GM12878 (cell line): ENCODE results near the gene ZNF618. TPM values are rescaled to one million over a fixed set of nuclear protein-coding genes. Genes with fewer than 3 reads are reported as not detected.

ENCODE experiments used
- ATAC-seq: fragments of 200-7000 bp; cut with Tn5 transposase; 3 replicates; pipeline ENCODE4 v1.9.1; 2020; ENCODE audit warnings: mild to moderate bottlenecking, moderate library complexity
- BruUV-seq: library from RNA; stranded (reverse); fragments of 400-500 nt; replicated peaks from 2 replicates; lab custom pipeline; 2021; lab: Mats Ljungman, UMichigan
- CTCF ChIA-PET: fragments of 300-600 bp; sonication (Branson Sonifier 250); formaldehyde crosslinking; extraction: SDS; loops from one replicate; lab custom pipeline; 2021; ENCODE audit warnings: inconsistent platforms; lab: Yijun Ruan, JAX
- POLR2A ChIA-PET: fragments of 350-600 bp; formaldehyde crosslinking; extraction: SDS; loops from one replicate; lab custom pipeline; 2021; ENCODE audit warnings: inconsistent platforms; lab: Charles Lee
- RAD21 ChIA-PET: fragments of 300-600 bp; sonication (Branson Sonifier 250); formaldehyde crosslinking; loops from one replicate; lab custom pipeline; 2023; ENCODE audit warnings: antibody characterized with exemption; ENCODE audit not compliant: unreplicated experiment; lab: Charles Lee
- SMC1A ChIA-PET: fragments of 300-600 bp; sonication (Branson Sonifier 250); formaldehyde crosslinking; loops from one replicate; lab custom pipeline; 2023; ENCODE audit not compliant: unreplicated experiment, uncharacterized antibody; lab: Charles Lee
- DNase-seq: peaks from one replicate; pipeline ENCODE4 v3.0.0-alpha.2; 2011; ENCODE audit warnings: low read depth, low spot score
- FAIRE-seq: peaks from 3 replicates; lab custom pipeline; 2011; peaks lifted over from hg19 to GRCh38; lab: Jason Lieb, UNC
- H2AFZ ChIP-seq: 2 replicates; pipeline ENCODE4 v1.6.0; 2011; ENCODE audit warnings: low read depth, low read length, control low read depth; ENCODE audit not compliant: control insufficient read depth
- H3K27ac ChIP-seq: 2 replicates; pipeline ENCODE4 v1.5.1; 2011; ENCODE audit warnings: control low read depth; ENCODE audit not compliant: control insufficient read depth, insufficient read depth
- H3K27me3 ChIP-seq, 2 experiments: replicated peaks in 1 of 2; 2 replicates each; pipeline versions ENCODE4 v1.6.0 to v1.6.1; 2011; ENCODE audit warnings: low read length in 1 of 2; ENCODE audit not compliant: control insufficient read depth in 2 of 2, insufficient read depth in 2 of 2
- H3K36me3 ChIP-seq, 2 experiments: 2 replicates each; pipeline ENCODE4 v1.5.1; 2011; ENCODE audit warnings: low read length in 1 of 2; ENCODE audit not compliant: control insufficient read depth in 2 of 2, insufficient read depth in 2 of 2
- H3K4me1 ChIP-seq: 2 replicates; pipeline ENCODE4 v1.6.1; 2011; ENCODE audit warnings: mild to moderate bottlenecking, low read length, moderate library complexity, mixed read lengths; ENCODE audit not compliant: control insufficient read depth, insufficient read depth
- H3K4me2 ChIP-seq: 2 replicates; pipeline ENCODE4 v1.6.0; 2011; ENCODE audit warnings: control low read depth; ENCODE audit not compliant: control insufficient read depth, insufficient read depth
- H3K4me3 ChIP-seq: fragments of 200-600 bp; sonication (generic); 2 replicates; pipeline ENCODE4 v1.5.1; 2016
- H3K79me2 ChIP-seq: 2 replicates; pipeline ENCODE4 v1.6.0; 2011; ENCODE audit warnings: low read length; ENCODE audit not compliant: control insufficient read depth, insufficient read depth
- H3K9ac ChIP-seq: 2 replicates; pipeline ENCODE4 v1.8.0; 2011; ENCODE audit warnings: low read length, control low read depth, mixed read lengths; ENCODE audit not compliant: control insufficient read depth, insufficient read depth
- H3K9me3 ChIP-seq: replicated peaks from 3 replicates; pipeline ENCODE4 v1.5.1; 2011; ENCODE audit warnings: mild to moderate bottlenecking, low read length; ENCODE audit not compliant: control insufficient read depth, insufficient read depth
- H4K20me1 ChIP-seq: 2 replicates; pipeline ENCODE4 v1.6.0; 2011; ENCODE audit not compliant: control insufficient read depth, insufficient read depth
- ATF7 ChIP-seq: fragments of 450-650 bp; IDR thresholded peaks from 2 replicates; pipeline ENCODE4 v1.6.1; 2016; ENCODE audit warnings: low read depth, mild to moderate bottlenecking
- BMI1 ChIP-seq: fragments of 450-650 bp; IDR thresholded peaks from 2 replicates; pipeline ENCODE4 v1.6.1; 2016; ENCODE audit warnings: mild to moderate bottlenecking, moderate library complexity, borderline replicate concordance
- CHD1 ChIP-seq: IDR thresholded peaks from 2 replicates; pipeline ENCODE4 v1.6.1; 2012; ENCODE audit warnings: low read depth, low read length, improper control_type of control experiment
- CHD4 ChIP-seq: fragments of 200-600 bp; sonication (generic); IDR thresholded peaks from 2 replicates; pipeline ENCODE4 v1.6.1; 2016; ENCODE audit warnings: mild to moderate bottlenecking
- CREM ChIP-seq: IDR thresholded peaks from 2 replicates; pipeline ENCODE4 v1.6.1; 2014; ENCODE audit warnings: antibody characterized with exemption, low read depth
- EGR1 ChIP-seq, 2 experiments: IDR thresholded peaks; 1 replicate in 1 of 2; 2 replicates in 1 of 2; pipeline ENCODE4 v1.6.1; 2011 to 2012; ENCODE audit warnings: low read depth in 2 of 2, low read length in 2 of 2, borderline replicate concordance in 1 of 2, mild to moderate bottlenecking in 1 of 2, moderate library complexity in 1 of 2
- NBN ChIP-seq: fragments of 450-650 bp; IDR thresholded peaks from 2 replicates; pipeline ENCODE4 v1.6.1; 2016
- RELA ChIP-seq: fragments of 450-650 bp; IDR thresholded peaks from 2 replicates; pipeline ENCODE4 v1.8.0; 2014; ENCODE audit warnings: borderline replicate concordance; ENCODE audit not compliant: partially characterized antibody
- SIX5 ChIP-seq: IDR thresholded peaks from 2 replicates; pipeline ENCODE4 v1.6.1; 2011; ENCODE audit warnings: mild to moderate bottlenecking, low read depth, low read length, moderate library complexity; ENCODE audit not compliant: severe bottlenecking
- SMAD1 ChIP-seq: fragments of 450-650 bp; IDR thresholded peaks from 2 replicates; pipeline ENCODE4 v1.6.1; 2018; ENCODE audit warnings: mild to moderate bottlenecking, low read depth; ENCODE audit not compliant: partially characterized antibody
- TBL1XR1 ChIP-seq: IDR thresholded peaks from 2 replicates; pipeline ENCODE4 v1.6.1; 2012; ENCODE audit warnings: low read depth, low read length, improper control_type of control experiment
- YBX1 ChIP-seq: fragments of 450-650 bp; IDR thresholded peaks from 2 replicates; pipeline ENCODE4 v1.6.1; 2016; ENCODE audit warnings: antibody characterized with exemption
- ZNF217 ChIP-seq: fragments of 450-650 bp; IDR thresholded peaks from 2 replicates; pipeline ENCODE4 v1.6.1; 2017; ENCODE audit warnings: antibody characterized with exemption, mild to moderate bottlenecking
- WGBS: methylation state at CpG from one replicate; pipeline ENCODE4 v1.1.6; 2016; ENCODE audit warnings: low lambda C conversion rate; ENCODE audit not compliant: insufficient replicate concordance, insufficient coverage; ENCODE audit errors: missing lambda C conversion rate; 5-methylcytosine and 5-hydroxymethylcytosine counted together
- in situ Hi-C: fragments of 300-500 bp; cut with MboI; formaldehyde crosslinking; loops from 9 replicates; pipeline ENCODE4 v1.14.3; 2018; ENCODE audit warnings: mixed read lengths
- intact Hi-C: fragments of 100-400 bp; cut with micrococcal nuclease; formaldehyde crosslinking; loops from one replicate; pipeline ENCODE4 v1.14.2; 2022; ENCODE audit not compliant: unreplicated experiment
- polyA plus RNA-seq, 11 experiments: library from polyadenylated mRNA; depleted of rRNA in 4 of 11; unstranded in 6 of 11; stranded (reverse) in 5 of 11; fragments of >200 nt; fragmentation: Nextera tagmentation in 4 of 11; fragmentation: Illumina TruSeq in 1 of 11; extraction: Ambion mirVana in 4 of 11; extraction: Trizol in 1 of 11; gene quantifications; 1 replicate in 1 of 11; 2 replicates in 10 of 11; pipeline versions ENCODE4 v1.2.1 to v1.2.3, GENCODE V29; 2011 to 2016; ENCODE audit warnings: inconsistent platforms in 2 of 11, missing spikeins in 2 of 11, low read depth in 1 of 11
- total RNA-seq, 4 experiments: library from RNA; depleted of rRNA in 3 of 4; stranded (reverse); fragments of >200 nt in 3 of 4; fragmentation: Illumina TruSeq in 1 of 4; extraction: Trizol in 1 of 4; gene quantifications; 2 replicates each; pipeline versions ENCODE4 v1.2.1 to v1.2.3, GENCODE V29; 2013 to 2021

Gene ZNF618
- total and polyA plus RNA-seq, 10 of the 15 experiments (the other 5 are each of a cell fraction or from before 2014, with no cell fraction given): 0.01 to 0.24 (median 0.06) TPM; not detected in 2

GRCh38 chr9:114070188-114071103 is 194.3 kb downstream of the ZNF618 start:
- Histone ChIP-seq H3K9ac (no peak overlapping the region), H3K79me2 (no peaks in the 10 kb centered on the region), H2AFZ (no peak overlapping the region), H3K27ac (no peak overlapping the region), H4K20me1 (no peaks in the 10 kb centered on the region), H3K27me3 (no peaks in the 10 kb centered on the region), H3K4me2 (no peak overlapping the region)
- SMC1A ChIA-PET: no interaction called here
- FAIRE-seq (no peak), ATAC-seq (no peak), DNase-seq (no peak)
- BruUV-seq: no TSS peak
- RAD21 ChIA-PET: no interaction called here
- WGBS: 37% methylated on average over 17 of the region's 17 CpGs
- CTCF ChIA-PET: interaction anchor here (0.6 to 2.1 kb wide), 3 partner anchors 12 to 249 kb away, joined by 3 to 4 read pairs (median 3); no protein-coding TSS in a partner anchor
- TF ChIP-seq SMAD1 (no peak), CHD4 (no peak), RELA (no peak), CHD1 (no peak), YBX1 (no peak), BMI1 (no peak), NBN (no peak), CREM (no peak), ATF7 (no peak), SIX5 (no peak), TBL1XR1 (no peak), ZNF217 (no peak), EGR1 (IDR thresholded peaks at IDR 0.05; ENCODE audit: borderline replicate concordance in 1 of 2, low read depth in 2 of 2, low read length in 2 of 2) (no peak)
- TF ChIP-seq, all 136 proteins: peak for 0
- no peaks in the 10 kb centered on the region; the same call in 2 of the 3 replicates for H3K9me3 ChIP-seq
- in situ Hi-C loops (no loop called here), intact Hi-C loops (no loop called here)
- no peaks in the 10 kb centered on the region for H3K4me1 ChIP-seq
- POLR2A ChIA-PET: no interaction called here
- H3K36me3 ChIP-seq: no peaks in the 10 kb centered on the region
- no peak overlapping the region for H3K4me3 ChIP-seq
